OCI-LY3 (cell line): ENCODE data around the gene NAA20.

Experiments
- CTCF ChIP-seq: fragments of 200-600, 300-600 bp; sonication (generic); IDR thresholded peaks from 2 replicates; pipeline ENCODE4 v1.5.1; 2014; ENCODE audit warnings: antibody characterized with exemption, low read length, low read depth
- EZH2phosphoT487 ChIP-seq: fragments of 200-600 bp; shearing (Covaris generic); IDR thresholded peaks from 2 replicates; pipeline ENCODE4 v1.6.1; 2018; ENCODE audit warnings: antibody characterized with exemption, mixed run types, low read depth

- TF ChIP-seq CTCF (no peak), EZH2phosphoT487 (no peak)
Measured at GRCh38 chr20:19968028-19968427, 49.1 kb upstream of the NAA20 start.
